HEK293T (cell line): ENCODE results near the gene LRPAP1.
"Not testable (repeated sequence)": the region's sequence is repeated elsewhere in the genome, so short reads cannot be mapped to it uniquely, and the experiment has no call there.

Experiments
- ARNT ChIP-seq: fragments of 450-650 bp; IDR thresholded peaks from 2 replicates; pipeline ENCODE4 v1.6.1; 2017; ENCODE audit warnings: mild to moderate bottlenecking
- BHLHE40 ChIP-seq: fragments of 450-650 bp; IDR thresholded peaks from 2 replicates; pipeline ENCODE4 v1.6.1; 2016; ENCODE audit warnings: mild to moderate bottlenecking, moderate library complexity, borderline replicate concordance
- ELF4 ChIP-seq: fragments of 450-650 bp; IDR thresholded peaks from 2 replicates; pipeline ENCODE4 v1.6.1; 2017; ENCODE audit warnings: antibody characterized with exemption
- FOXA1 ChIP-seq: fragments of 450-650 bp; IDR thresholded peaks from 2 replicates; pipeline ENCODE4 v1.6.1; 2016; ENCODE audit warnings: mild to moderate bottlenecking
- FOXK2 ChIP-seq: fragments of 450-650 bp; IDR thresholded peaks from 2 replicates; pipeline ENCODE4 v1.6.1; 2016; ENCODE audit warnings: mild to moderate bottlenecking
- FOXM1 ChIP-seq: fragments of 450-650 bp; IDR thresholded peaks from 2 replicates; pipeline ENCODE4 v1.6.1; 2017; ENCODE audit warnings: mild to moderate bottlenecking, borderline replicate concordance
- NFRKB ChIP-seq: fragments of 450-650 bp; IDR thresholded peaks from 2 replicates; pipeline ENCODE4 v1.6.1; 2016; ENCODE audit warnings: mild to moderate bottlenecking, moderate library complexity
- PKNOX1 ChIP-seq: fragments of 450-650 bp; IDR thresholded peaks from 2 replicates; pipeline ENCODE4 v1.6.1; 2016
- SP1 ChIP-seq: fragments of 450-650 bp; IDR thresholded peaks from 2 replicates; pipeline ENCODE4 v1.6.1; 2017
- SUZ12 ChIP-seq: fragments of 450-650 bp; IDR thresholded peaks from 2 replicates; pipeline ENCODE4 v1.6.1; 2016; ENCODE audit warnings: mild to moderate bottlenecking
- ZNF384 ChIP-seq: fragments of 450-650 bp; IDR thresholded peaks from 2 replicates; pipeline ENCODE4 v1.6.1; 2016

GRCh38 chr4:3581334-3582090 is 49.3 kb upstream of the LRPAP1 start:
- TF ChIP-seq FOXM1, ZNF384, FOXK2, FOXA1, SP1, SUZ12, BHLHE40, ELF4, PKNOX1, NFRKB, ARNT: not testable (repeated sequence)
